IMR-90 (cell line): ENCODE measurements around the gene CDK5. TPM values are rescaled to one million over a fixed set of nuclear protein-coding genes. Genes with fewer than 3 reads are reported as not detected.

ENCODE experiments used
- ATAC-seq: fragments of 200-7000 bp; cut with Tn5 transposase; 2 replicates; pipeline ENCODE4 v1.9.1; 2020; ENCODE audit warnings: low read depth, mild to moderate bottlenecking, moderate library complexity
- BruUV-seq: library from RNA; stranded (reverse); fragments of 400-500 nt; replicated peaks from 2 replicates; lab custom pipeline; 2021; lab: Mats Ljungman, UMichigan
- CTCF ChIA-PET: fragments of 300-600 bp; formaldehyde crosslinking; extraction: SDS; loops from one replicate; lab custom pipeline; 2021; ENCODE audit warnings: antibody characterized with exemption; lab: Yijun Ruan, JAX
- POLR2A ChIA-PET: fragments of 300-600 bp; sonication (Branson Sonifier 250); formaldehyde crosslinking; loops from one replicate; lab custom pipeline; 2022; ENCODE audit warnings: antibody characterized with exemption; ENCODE audit not compliant: unreplicated experiment; lab: Charles Lee
- DNase-seq: peaks from one replicate; pipeline ENCODE4 v3.0.0; 2013
- H2AFZ ChIP-seq: replicated peaks from 2 replicates; pipeline ENCODE3; 2013; ENCODE audit warnings: low read length, mild to moderate bottlenecking; ENCODE audit not compliant: poor library complexity
- H2AK5ac ChIP-seq: 2 replicates; pipeline ENCODE4 v1.6.1; 2013; ENCODE audit warnings: low read depth, low read length, inconsistent platforms
- H2AK9ac ChIP-seq: replicated peaks from 2 replicates; pipeline ENCODE3; 2013; ENCODE audit warnings: mild to moderate bottlenecking, low read depth, low read length, moderate library complexity; ENCODE audit not compliant: poor library complexity
- H2BK120ac ChIP-seq: 2 replicates; pipeline ENCODE4 v1.6.1; 2013; ENCODE audit warnings: low read depth, low read length, inconsistent platforms
- H2BK15ac ChIP-seq: 3 replicates; pipeline ENCODE4 v1.6.1; 2013; ENCODE audit warnings: low read depth, low read length, inconsistent platforms
- H2BK20ac ChIP-seq: 2 replicates; pipeline ENCODE4 v1.6.1; 2013; ENCODE audit warnings: low read depth, mild to moderate bottlenecking, inconsistent platforms, low read length, moderate library complexity
- H2BK5ac ChIP-seq: 2 replicates; pipeline ENCODE4 v1.6.1; 2013; ENCODE audit warnings: mild to moderate bottlenecking, low read depth, low read length, inconsistent platforms; ENCODE audit not compliant: poor library complexity, severe bottlenecking
- H3K14ac ChIP-seq: replicated peaks from 2 replicates; pipeline ENCODE4 v1.6.1; 2013; ENCODE audit warnings: low read depth, low read length, inconsistent platforms
- H3K18ac ChIP-seq: 2 replicates; pipeline ENCODE4 v1.6.1; 2013; ENCODE audit warnings: low read depth, low read length, control low read depth
- H3K23ac ChIP-seq: 2 replicates; pipeline ENCODE4 v1.6.1; 2013; ENCODE audit warnings: low read depth, low read length, inconsistent platforms
- H3K27ac ChIP-seq: 2 replicates; pipeline ENCODE4 v1.5.1; 2013; ENCODE audit warnings: mild to moderate bottlenecking, control low read depth, low read length; ENCODE audit not compliant: insufficient read depth
- H3K27me3 ChIP-seq: 2 replicates; pipeline ENCODE4 v1.6.1; 2013; ENCODE audit warnings: low read length; ENCODE audit not compliant: control insufficient read depth, insufficient read depth
- H3K36me3 ChIP-seq: 2 replicates; pipeline ENCODE4 v1.6.1; 2013; ENCODE audit warnings: low read length, mixed read lengths; ENCODE audit not compliant: control insufficient read depth, insufficient read depth
- H3K4ac ChIP-seq: 2 replicates; pipeline ENCODE4 v1.6.1; 2013; ENCODE audit warnings: low read depth, low read length, inconsistent platforms
- H3K4me1 ChIP-seq: 2 replicates; pipeline ENCODE4 v1.6.1; 2013; ENCODE audit warnings: low read length, mixed read lengths; ENCODE audit not compliant: control insufficient read depth, insufficient read depth
- H3K4me2 ChIP-seq: 2 replicates; pipeline ENCODE4 v1.6.1; 2013; ENCODE audit warnings: low read depth, mild to moderate bottlenecking, control low read depth, low read length, moderate library complexity
- H3K4me3 ChIP-seq: 2 replicates; pipeline ENCODE4 v1.5.1; 2013; ENCODE audit warnings: low read depth, mild to moderate bottlenecking, control low read depth, low read length, moderate library complexity; ENCODE audit not compliant: insufficient read depth
- H3K56ac ChIP-seq: 2 replicates; pipeline ENCODE4 v1.6.1; 2013; ENCODE audit warnings: low read length, inconsistent platforms; ENCODE audit not compliant: insufficient read depth; ENCODE audit errors: extremely low read depth
- H3K79me1 ChIP-seq, 2 experiments: 2 replicates each; pipeline ENCODE4 v1.6.1; 2013; ENCODE audit warnings: low read length in 2 of 2, inconsistent platforms in 1 of 2, low read depth in 1 of 2
- H3K9ac ChIP-seq: 2 replicates; pipeline ENCODE4 v1.6.1; 2013; ENCODE audit warnings: low read depth, low read length, control low read depth
- H3K9me1 ChIP-seq: 2 replicates; pipeline ENCODE4 v1.6.1; 2013; ENCODE audit warnings: low read length, inconsistent platforms; ENCODE audit not compliant: insufficient read depth
- H3K9me3 ChIP-seq: 2 replicates; pipeline ENCODE4 v1.6.1; 2013; ENCODE audit warnings: low read length; ENCODE audit not compliant: control insufficient read depth, insufficient read depth
- H4K20me1 ChIP-seq: 2 replicates; pipeline ENCODE4 v1.6.1; 2013; ENCODE audit warnings: low read length, inconsistent platforms; ENCODE audit not compliant: insufficient read depth
- H4K5ac ChIP-seq: 2 replicates; pipeline ENCODE4 v1.6.1; 2013; ENCODE audit warnings: mild to moderate bottlenecking, low read depth, low read length, control low read depth
- H4K8ac ChIP-seq, 2 experiments: 2 replicates each; pipeline ENCODE4 v1.6.1; 2013; ENCODE audit warnings: low read depth in 2 of 2, low read length in 2 of 2, control low read depth in 1 of 2, inconsistent platforms in 1 of 2
- H4K91ac ChIP-seq: 2 replicates; pipeline ENCODE4 v1.6.1; 2013; ENCODE audit warnings: low read depth, low read length, inconsistent platforms; ENCODE audit not compliant: insufficient read depth
- BHLHE40 ChIP-seq: fragments of 150-350 bp; IDR thresholded peaks from 2 replicates; pipeline ENCODE4 v1.6.1; 2016; ENCODE audit warnings: mild to moderate bottlenecking, low read depth, low read length
- CEBPB ChIP-seq: IDR thresholded peaks from 2 replicates; pipeline ENCODE4 v1.6.1; 2012; ENCODE audit warnings: low read depth, low read length, improper control_type of control experiment
- CHD1 ChIP-seq: IDR thresholded peaks from 2 replicates; pipeline ENCODE4 v1.6.1; 2012; ENCODE audit warnings: low read depth, low read length, improper control_type of control experiment
- CTCF ChIP-seq: conservative IDR thresholded peaks from 2 replicates; pipeline ENCODE4 v1.5.1; 2012; ENCODE audit warnings: mild to moderate bottlenecking, low read depth, low read length, improper control_type of control experiment
- FOS ChIP-seq: fragments of 150-350 bp; IDR thresholded peaks from 2 replicates; pipeline ENCODE4 v1.6.1; 2016; ENCODE audit warnings: low read depth, low read length
- MAFK ChIP-seq: IDR thresholded peaks from 2 replicates; pipeline ENCODE4 v1.6.1; 2012; ENCODE audit warnings: low read depth, low read length, improper control_type of control experiment
- MAZ ChIP-seq: IDR thresholded peaks from 2 replicates; pipeline ENCODE4 v1.6.1; 2012; ENCODE audit warnings: low read depth, mild to moderate bottlenecking, low read length, improper control_type of control experiment, moderate library complexity, borderline replicate concordance
- MXI1 ChIP-seq: IDR thresholded peaks from 2 replicates; pipeline ENCODE4 v1.6.1; 2012; ENCODE audit warnings: low read depth, mild to moderate bottlenecking, low read length, moderate library complexity, borderline replicate concordance
- NFE2L2 ChIP-seq: fragments of 150-350 bp; IDR thresholded peaks from 2 replicates; pipeline ENCODE4 v1.6.1; 2016; ENCODE audit warnings: low read depth, mild to moderate bottlenecking, low read length
- POLR2A ChIP-seq: IDR thresholded peaks from 2 replicates; pipeline ENCODE4 v1.6.1; 2012; ENCODE audit warnings: mild to moderate bottlenecking, low read depth, low read length
- RAD21 ChIP-seq: IDR thresholded peaks from 2 replicates; pipeline ENCODE4 v1.6.1; 2012; ENCODE audit warnings: low read length, improper control_type of control experiment
- RCOR1 ChIP-seq: IDR thresholded peaks from 2 replicates; pipeline ENCODE4 v1.6.1; 2012; ENCODE audit warnings: mild to moderate bottlenecking, low read length, improper control_type of control experiment; ENCODE audit not compliant: insufficient replicate concordance
- RFX5 ChIP-seq: IDR thresholded peaks from 2 replicates; pipeline ENCODE4 v1.8.0; 2012; ENCODE audit warnings: low read depth, mild to moderate bottlenecking, low read length, moderate library complexity
- SMC3 ChIP-seq: fragments of 150-350 bp; IDR thresholded peaks from 2 replicates; pipeline ENCODE4 v1.6.1; 2016; ENCODE audit warnings: low read depth, mild to moderate bottlenecking, antibody characterized with exemption, low read length, moderate library complexity
- USF2 ChIP-seq: fragments of 150-350 bp; IDR thresholded peaks from 2 replicates; pipeline ENCODE4 v1.6.1; 2017; ENCODE audit warnings: mild to moderate bottlenecking, antibody characterized with exemption, low read length, low read depth
- WGBS, 2 experiments: methylation state at CpG; one replicate each; pipeline versions ENCODE4 v1.1.5 to v1.1.7; 2013; ENCODE audit warnings: missing lambda C conversion rate in 2 of 2; ENCODE audit not compliant: insufficient read length in 1 of 2; ENCODE audit errors: extremely low coverage in 2 of 2; 5-methylcytosine and 5-hydroxymethylcytosine counted together
- dilution Hi-C: fragments of 300-500 bp; cut with HindIII; formaldehyde crosslinking; loops from one replicate; pipeline ENCODE4 v1.14.3; 2018; ENCODE audit warnings: low sequenced_read_pairs; ENCODE audit not compliant: unreplicated experiment
- in situ Hi-C: fragments of 300-500 bp; cut with MboI; formaldehyde crosslinking; loops from 3 replicates; pipeline ENCODE4 v1.14.3; 2019; ENCODE audit warnings: low sequenced_read_pairs, inconsistent platforms, mixed read lengths
- intact Hi-C: fragments of 100-400 bp; cut with micrococcal nuclease; formaldehyde crosslinking; loops from 2 replicates; pipeline ENCODE4 v1.10.0; 2022
- polyA plus RNA-seq, 3 experiments: library from polyadenylated mRNA; depleted of rRNA; stranded (reverse); fragments of >200 nt; gene quantifications; 2 replicates each; pipeline ENCODE4 v1.2.3, GENCODE V29; 2012; ENCODE audit warnings: low replicate concordance in 1 of 3
- total RNA-seq: library from RNA; depleted of rRNA; stranded (reverse); fragments of >200 nt; gene quantifications from 2 replicates; pipeline ENCODE4 v1.2.3, GENCODE V29; 2012
- TF ChIP-seq, protein P1 (sequence below): fragments of 150-350 bp; IDR thresholded peaks from 2 replicates; pipeline ENCODE4 v1.6.1; 2016; ENCODE audit warnings: low read depth, mild to moderate bottlenecking, low read length, moderate library complexity, borderline replicate concordance

The CDK5 gene
- total and polyA plus RNA-seq, 2 of the 4 experiments (the other 2 are of a cell fraction) = 22.4 to 34.8 TPM

- Histone ChIP-seq H3K56ac (no peak overlapping the region), H3K4me3 (no peak overlapping the region), H3K79me1 (no peaks in the 10 kb centered on the region), H3K9me3 (no peaks in the 10 kb centered on the region), H4K20me1 (no peaks in the 10 kb centered on the region), H2AK9ac (no peak overlapping the region), H2BK120ac (no peak overlapping the region), H3K4ac (no peak overlapping the region), H3K36me3 (no peaks in the 10 kb centered on the region), H4K91ac (no peak overlapping the region), H3K18ac (no peak overlapping the region), H4K8ac (no peak overlapping the region), H3K9ac (no peak overlapping the region), H3K4me1 (peaks cover 12% of the 10 kb centered on the region; the same call in 1 of the 2 replicates), H3K23ac (no peak overlapping the region), H3K27ac (no peak overlapping the region), H2AK5ac (no peak overlapping the region), H3K9me1 (no peaks in the 10 kb centered on the region), H3K27me3 (peaks cover 38% of the 10 kb centered on the region), H2AFZ (no peak overlapping the region), H2BK20ac (no peak overlapping the region), H2BK15ac (no peak overlapping the region), H3K14ac (no peak overlapping the region), H2BK5ac (no peak overlapping the region), H4K5ac (no peak overlapping the region), H3K4me2 (no peak overlapping the region)
- ChIA-PET CTCF (interaction anchor here (0.7 kb wide), 1 partner anchor 94 kb away, joined by 3 read pairs; no protein-coding TSS in a partner anchor), POLR2A (no interaction called here)
- no peak for DNase-seq
- intact Hi-C loops (loop anchor here (5.0 kb wide), 1 partner anchor 97 kb away; no protein-coding TSS in a partner anchor), in situ Hi-C loops (no loop called here), dilution Hi-C loops (no loop called here)
- 76% methylated on average over 5 of the region's 8 CpGs; no CpG with 5 or more reads in 1 of the 2 experiments for WGBS, 2 experiments
- ATAC-seq = no peak
- TF ChIP-seq MAZ (no peak), CHD1 (no peak), USF2 (no peak), RCOR1 (no peak), MXI1 (no peak), RFX5 (no peak), RAD21 (no peak), CTCF (no peak), MAFK (no peak), BHLHE40 (no peak), POLR2A (no peak), NFE2L2 (no peak), SMC3 (no peak), CEBPB (no peak), FOS (no peak)
- TF ChIP-seq, protein P1, sequence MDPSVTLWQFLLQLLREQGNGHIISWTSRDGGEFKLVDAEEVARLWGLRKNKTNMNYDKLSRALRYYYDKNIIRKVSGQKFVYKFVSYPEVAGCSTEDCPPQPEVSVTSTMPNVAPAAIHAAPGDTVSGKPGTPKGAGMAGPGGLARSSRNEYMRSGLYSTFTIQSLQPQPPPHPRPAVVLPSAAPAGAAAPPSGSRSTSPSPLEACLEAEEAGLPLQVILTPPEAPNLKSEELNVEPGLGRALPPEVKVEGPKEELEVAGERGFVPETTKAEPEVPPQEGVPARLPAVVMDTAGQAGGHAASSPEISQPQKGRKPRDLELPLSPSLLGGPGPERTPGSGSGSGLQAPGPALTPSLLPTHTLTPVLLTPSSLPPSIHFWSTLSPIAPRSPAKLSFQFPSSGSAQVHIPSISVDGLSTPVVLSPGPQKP = no peak
- BruUV-seq = no TSS peak
Observed at GRCh38 chr7:151014950-151015349, 42.7 kb downstream of the CDK5 start.
